GM23338 (cell line): ENCODE results near the gene CCR5. TPM values are rescaled to one million over a fixed set of nuclear protein-coding genes. Genes with fewer than 3 reads are reported as not detected.

Experiments
- ATAC-seq: fragments of 200-7000 bp; cut with Tn5 transposase; 3 replicates; pipeline ENCODE4 v1.9.1; 2020
- DNase-seq: peaks from one replicate; pipeline ENCODE4 v3.0.0-alpha.2; 2015; ENCODE audit warnings: low spot score
- H2AFZ ChIP-seq: fragments of 200-600 bp; sonication (generic); 2 replicates; pipeline ENCODE4 v1.8.0; 2016; ENCODE audit warnings: antibody characterized with exemption, mild to moderate bottlenecking, moderate library complexity
- H3F3A ChIP-seq: fragments of 200-600 bp; sonication (generic); replicated peaks from 2 replicates; pipeline ENCODE4 v1.8.0; 2017; ENCODE audit warnings: antibody characterized with exemption, mixed run types, low read depth
- H3K27ac ChIP-seq: fragments of 200-600 bp; sonication (generic); 2 replicates; pipeline ENCODE4 v1.6.1; 2016; ENCODE audit warnings: low read depth
- H3K27me3 ChIP-seq: fragments of 200-600 bp; sonication (generic); 2 replicates; pipeline ENCODE4 v1.8.0; 2016; ENCODE audit warnings: mild to moderate bottlenecking, mixed run types, moderate library complexity; ENCODE audit not compliant: insufficient read depth
- H3K36me3 ChIP-seq: fragments of 200-600 bp; sonication (generic); 2 replicates; pipeline ENCODE4 v1.8.0; 2016; ENCODE audit warnings: mild to moderate bottlenecking; ENCODE audit not compliant: insufficient read depth
- H3K4me1 ChIP-seq: fragments of 200-600 bp; sonication (generic); 2 replicates; pipeline ENCODE4 v1.8.0; 2016; ENCODE audit warnings: mild to moderate bottlenecking, moderate library complexity; ENCODE audit not compliant: insufficient read depth
- H3K4me2 ChIP-seq: fragments of 200-600 bp; sonication (generic); 2 replicates; pipeline ENCODE4 v1.7.1; 2017; ENCODE audit warnings: mixed run types
- H3K4me3 ChIP-seq: fragments of 200-600 bp; sonication (generic); 2 replicates; pipeline ENCODE4 v1.6.1; 2016; ENCODE audit warnings: mixed run types
- H3K79me2 ChIP-seq: fragments of 200-600 bp; sonication (generic); replicated peaks from 2 replicates; pipeline ENCODE4 v1.8.0; 2017; ENCODE audit warnings: mild to moderate bottlenecking; ENCODE audit not compliant: insufficient read depth
- H3K9me2 ChIP-seq: fragments of 200-600 bp; sonication (generic); 2 replicates; pipeline ENCODE4 v1.8.0; 2017; ENCODE audit not compliant: insufficient read depth
- H4K20me1 ChIP-seq: fragments of 200-600 bp; sonication (generic); replicated peaks from 2 replicates; pipeline ENCODE4 v1.8.0; 2017; ENCODE audit warnings: mild to moderate bottlenecking; ENCODE audit not compliant: insufficient read depth
- H3K27ac Mint-ChIP-seq: 2 replicates; pipeline ENCODE4 v1.8.0; 2020; ENCODE audit warnings: inconsistent platforms, mild to moderate bottlenecking, moderate library complexity, mixed read lengths
- H3K27me3 Mint-ChIP-seq: 3 replicates; pipeline ENCODE4 v1.8.0; 2022; ENCODE audit warnings: low read depth, mild to moderate bottlenecking, moderate library complexity, mixed read lengths, inconsistent platforms; ENCODE audit not compliant: insufficient read depth, poor library complexity
- H3K36me3 Mint-ChIP-seq: 3 replicates; pipeline ENCODE4 v1.8.0; 2021; ENCODE audit warnings: low read depth, mild to moderate bottlenecking, inconsistent platforms, moderate library complexity, mixed read lengths
- H3K4me1 Mint-ChIP-seq: 3 replicates; pipeline ENCODE4 v1.8.0; 2020; ENCODE audit warnings: mild to moderate bottlenecking, inconsistent platforms, mixed read lengths
- H3K4me3 Mint-ChIP-seq: 3 replicates; pipeline ENCODE4 v1.8.0; 2021; ENCODE audit warnings: moderate library complexity, mild to moderate bottlenecking, inconsistent platforms, mixed read lengths
- H3K9me3 Mint-ChIP-seq: 3 replicates; pipeline ENCODE4 v1.8.0; 2020; ENCODE audit warnings: moderate library complexity, mild to moderate bottlenecking, inconsistent platforms, mixed read lengths
- CTCF ChIP-seq, 2 experiments: fragments of 200-600 bp in 1 of 2; sonication (generic) in 1 of 2; conservative IDR thresholded peaks; 2 replicates each; pipeline versions ENCODE4 v1.5.1 to v1.6.1; 2016 to 2017; ENCODE audit warnings: antibody characterized with exemption in 2 of 2, low read depth in 2 of 2, mild to moderate bottlenecking in 2 of 2, moderate library complexity in 1 of 2
- ZNF462 ChIP-seq: fragments of 250-450 bp; sonication (Bioruptor Pico); IDR thresholded peaks from 2 replicates; pipeline ENCODE4 v1.5.0; 2020; ENCODE audit warnings: mild to moderate bottlenecking, moderate library complexity
- polyA plus RNA-seq: library from polyadenylated mRNA; unstranded; fragments of >200 nt; fragmentation: Nextera tagmentation; extraction: Ambion mirVana; gene quantifications from 2 replicates; pipeline ENCODE4 v1.2.1, GENCODE V29; 2016
- total RNA-seq: library from RNA; depleted of rRNA; stranded (reverse); fragments of >200 nt; shearing (Covaris generic); gene quantifications from 2 replicates; pipeline ENCODE4 v1.2.3, GENCODE V29; 2014

The CCR5 gene
- total and polyA plus RNA-seq, 2 experiments from 2014 or later, result not detected

- Histone ChIP-seq H2AFZ (no peak overlapping the region), H3K79me2 (no peaks in the 10 kb centered on the region), H3K9me2 (no peaks in the 10 kb centered on the region), H3K4me1 (no peaks in the 10 kb centered on the region), H3K36me3 (no peaks in the 10 kb centered on the region), H3K4me3 (no peak overlapping the region), H4K20me1 (no peaks in the 10 kb centered on the region), H3K27me3 (no peaks in the 10 kb centered on the region), H3K4me2 (no peak overlapping the region), H3K27ac (no peak overlapping the region), H3F3A (no peaks in the 10 kb centered on the region)
- peak; percentile 42 for DNase-seq
- ATAC-seq, result no peak; the same call in 2 of the 3 replicates
- no peaks in the 10 kb centered on the region for H3K9me3 Mint-ChIP-seq
- H3K4me1 Mint-ChIP-seq, result no peaks in the 10 kb centered on the region; the same call in 2 of the 3 replicates
- H3K27ac Mint-ChIP-seq, result no peak overlapping the region
- H3K27me3 Mint-ChIP-seq, result peaks cover 4% of the 10 kb centered on the region
- TF ChIP-seq CTCF (conservative IDR thresholded peaks at IDR 0.05; ENCODE audit: low read depth in 2 of 2) (peak; percentile 43 to 48), ZNF462 (CRISPR knock-in tag) (no peak)
- no peaks in the 10 kb centered on the region for H3K36me3 Mint-ChIP-seq
- no peak overlapping the region for H3K4me3 Mint-ChIP-seq
Observed at GRCh38 chr3:46408853-46409252, 38.1 kb downstream of the CCR5 start.
